HEK293T (cell line): ENCODE results near the gene DBP.

Source experiments
- FOXA1 ChIP-seq: fragments of 450-650 bp; IDR thresholded peaks from 2 replicates; pipeline ENCODE4 v1.6.1; 2016; ENCODE audit warnings: mild to moderate bottlenecking
- FOXK2 ChIP-seq: fragments of 450-650 bp; IDR thresholded peaks from 2 replicates; pipeline ENCODE4 v1.6.1; 2016; ENCODE audit warnings: mild to moderate bottlenecking
- SUZ12 ChIP-seq: fragments of 450-650 bp; IDR thresholded peaks from 2 replicates; pipeline ENCODE4 v1.6.1; 2016; ENCODE audit warnings: mild to moderate bottlenecking

DNA sequence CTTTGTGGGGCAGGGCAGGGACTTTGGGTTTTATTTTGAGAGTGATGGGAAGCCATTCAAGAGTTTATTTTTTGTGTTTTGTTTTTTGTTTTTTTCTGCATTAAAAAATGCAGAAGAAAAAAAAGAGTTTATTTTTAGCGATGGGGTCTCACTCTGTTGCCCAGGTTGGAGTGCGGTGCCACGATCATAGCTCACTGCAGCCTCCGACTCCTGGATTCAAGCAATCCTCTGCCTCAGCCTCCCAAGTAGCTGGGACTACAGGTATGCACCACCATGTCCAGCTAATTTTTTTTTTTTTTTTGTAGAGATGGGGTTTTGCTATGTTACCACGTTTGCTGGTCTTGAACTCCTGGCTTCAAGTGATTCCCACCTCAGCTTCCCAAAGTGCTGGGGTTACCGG is 21.3 kb upstream of the DBP start:
- TF ChIP-seq FOXA1 (no peak), FOXK2 (no peak), SUZ12 (no peak)
